Measurements from ENCODE around the gene PEX16. TPM values are rescaled to one million over a fixed set of nuclear protein-coding genes. Genes with fewer than 3 reads are reported as not detected.

The PEX16 gene
- polyA plus RNA-seq, 1 experiment = 16.0 TPM

DNA sequence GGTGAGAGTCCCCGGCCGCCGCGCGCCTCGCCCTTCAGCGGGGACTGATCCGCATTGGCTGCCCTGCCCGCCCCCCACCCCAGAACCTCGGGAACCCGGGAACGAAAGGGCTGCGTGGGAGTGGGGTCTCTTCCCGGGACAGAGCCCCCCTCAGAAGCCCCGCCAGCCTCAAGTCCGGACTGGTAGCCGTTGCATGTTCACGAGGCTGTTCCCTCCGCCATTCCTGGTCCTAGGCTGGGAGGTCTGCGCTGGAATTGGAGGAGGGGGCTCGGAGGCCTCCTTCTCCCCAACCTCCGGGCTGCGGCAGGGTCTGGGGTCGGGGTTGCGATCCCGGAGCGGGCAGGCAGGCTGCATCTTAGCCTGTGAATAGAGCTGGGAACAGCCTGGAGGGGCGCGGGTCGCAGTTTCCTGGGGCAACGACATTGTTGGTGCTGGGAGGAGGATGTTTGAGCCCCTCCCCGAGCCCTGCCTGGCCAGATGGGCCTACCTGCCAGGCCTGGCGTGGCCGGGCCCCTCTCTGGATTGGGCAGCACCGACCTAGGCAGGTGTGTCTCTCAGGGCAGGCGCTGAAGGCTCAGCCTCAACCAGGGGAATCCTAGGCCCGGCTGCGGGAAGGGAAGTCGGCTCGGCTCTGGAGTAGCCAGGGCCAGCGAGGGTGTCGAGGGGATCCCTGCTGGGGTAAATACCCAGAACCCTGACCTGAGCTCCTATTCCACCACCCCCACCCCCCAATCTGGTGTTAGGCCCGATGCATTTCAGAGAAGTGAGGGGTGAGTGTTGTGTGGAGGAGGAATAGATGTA, 31.6 kb downstream of the PEX16 start:
- POLR2A ChIA-PET = no interaction called here
- DNase-seq (ENCODE audit: low read depth, low spot score) = no peak
- CTCF ChIA-PET = no interaction called here

DNA sequence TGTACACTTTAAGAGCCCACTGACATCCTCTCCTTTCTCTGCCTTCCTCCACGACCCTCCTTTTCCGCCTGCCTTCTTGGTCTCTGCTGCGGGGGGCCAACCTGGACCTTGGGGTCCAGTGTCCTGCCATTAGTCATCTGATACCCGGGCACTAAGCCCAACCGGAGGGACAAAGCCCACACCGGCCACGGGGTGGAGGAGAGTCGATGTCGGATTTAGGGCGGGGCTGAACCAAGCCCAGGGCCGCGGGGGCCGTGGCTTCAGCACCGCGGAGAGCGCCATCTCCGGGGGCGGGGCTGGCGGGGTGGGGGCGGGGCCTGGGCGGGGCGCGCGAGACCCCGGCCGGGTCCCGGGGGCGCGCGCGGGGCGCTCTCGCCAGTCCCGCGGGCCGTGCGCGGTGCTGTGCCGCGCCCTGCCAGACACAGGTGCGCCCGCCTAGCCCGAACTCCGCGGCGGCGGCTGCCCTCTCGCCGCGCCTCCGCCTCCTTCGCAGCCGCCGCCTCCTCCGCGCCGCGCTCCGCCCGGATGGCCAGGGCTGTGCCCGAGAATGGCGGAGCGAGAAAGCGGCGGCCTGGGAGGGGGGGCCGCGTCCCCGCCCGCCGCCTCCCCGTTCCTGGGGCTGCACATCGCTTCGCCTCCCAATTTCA, 32.3 kb downstream of the PEX16 start, which contains the start of gene MAPK8IP1:
MAPK8IP1 (plus strand) TSS at position 378 of the 647 bp plus-strand sequence; CDS start at position 548, 170 bp downstream.
- ChIA-PET CTCF (interaction anchor here (3.2 kb wide), 1 partner anchor 13 kb away, joined by 11 read pairs; no protein-coding TSS in a partner anchor), POLR2A (no interaction called here)
- Histone ChIP-seq H3K9me3 (ENCODE audit: control insufficient read depth, insufficient read depth, low read length) (no peaks in the 10 kb centered on the region; the same call in 1 of the 2 replicates), H3K27me3 (ENCODE audit: control insufficient read depth, insufficient read depth, low read length) (peaks cover 17% of the 10 kb centered on the region), H3K27ac (ENCODE audit: low read depth, low read length) (no peak within 1 kb of the TSS), H3K4me3 (ENCODE audit: low read depth, low read length) (peak within 1 kb of the TSS; percentile 47)
- TF ChIP-seq, protein P1, sequence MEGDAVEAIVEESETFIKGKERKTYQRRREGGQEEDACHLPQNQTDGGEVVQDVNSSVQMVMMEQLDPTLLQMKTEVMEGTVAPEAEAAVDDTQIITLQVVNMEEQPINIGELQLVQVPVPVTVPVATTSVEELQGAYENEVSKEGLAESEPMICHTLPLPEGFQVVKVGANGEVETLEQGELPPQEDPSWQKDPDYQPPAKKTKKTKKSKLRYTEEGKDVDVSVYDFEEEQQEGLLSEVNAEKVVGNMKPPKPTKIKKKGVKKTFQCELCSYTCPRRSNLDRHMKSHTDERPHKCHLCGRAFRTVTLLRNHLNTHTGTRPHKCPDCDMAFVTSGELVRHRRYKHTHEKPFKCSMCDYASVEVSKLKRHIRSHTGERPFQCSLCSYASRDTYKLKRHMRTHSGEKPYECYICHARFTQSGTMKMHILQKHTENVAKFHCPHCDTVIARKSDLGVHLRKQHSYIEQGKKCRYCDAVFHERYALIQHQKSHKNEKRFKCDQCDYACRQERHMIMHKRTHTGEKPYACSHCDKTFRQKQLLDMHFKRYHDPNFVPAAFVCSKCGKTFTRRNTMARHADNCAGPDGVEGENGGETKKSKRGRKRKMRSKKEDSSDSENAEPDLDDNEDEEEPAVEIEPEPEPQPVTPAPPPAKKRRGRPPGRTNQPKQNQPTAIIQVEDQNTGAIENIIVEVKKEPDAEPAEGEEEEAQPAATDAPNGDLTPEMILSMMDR (IDR thresholded peaks at IDR 0.05; ENCODE audit: low read depth, low read length) = no peak
- no peak for DNase-seq (ENCODE audit: low read depth, low spot score)

More for the DNA sequence above, 31.6 kb downstream of the PEX16 start:
- no peaks in the 10 kb centered on the region; the same call in 1 of the 2 replicates for H3K9me3 ChIP-seq (ENCODE audit: control insufficient read depth, insufficient read depth, low read length)
- no peak overlapping the region for H3K27ac ChIP-seq (ENCODE audit: low read depth, low read length)
- TF ChIP-seq, protein P1 (IDR thresholded peaks at IDR 0.05; ENCODE audit: low read depth, low read length) = no peak
- peak overlapping the region; percentile 47 for H3K4me3 ChIP-seq (ENCODE audit: low read depth, low read length)
- H3K27me3 ChIP-seq (ENCODE audit: control insufficient read depth, insufficient read depth, low read length) = peaks cover 24% of the 10 kb centered on the region

DNA sequence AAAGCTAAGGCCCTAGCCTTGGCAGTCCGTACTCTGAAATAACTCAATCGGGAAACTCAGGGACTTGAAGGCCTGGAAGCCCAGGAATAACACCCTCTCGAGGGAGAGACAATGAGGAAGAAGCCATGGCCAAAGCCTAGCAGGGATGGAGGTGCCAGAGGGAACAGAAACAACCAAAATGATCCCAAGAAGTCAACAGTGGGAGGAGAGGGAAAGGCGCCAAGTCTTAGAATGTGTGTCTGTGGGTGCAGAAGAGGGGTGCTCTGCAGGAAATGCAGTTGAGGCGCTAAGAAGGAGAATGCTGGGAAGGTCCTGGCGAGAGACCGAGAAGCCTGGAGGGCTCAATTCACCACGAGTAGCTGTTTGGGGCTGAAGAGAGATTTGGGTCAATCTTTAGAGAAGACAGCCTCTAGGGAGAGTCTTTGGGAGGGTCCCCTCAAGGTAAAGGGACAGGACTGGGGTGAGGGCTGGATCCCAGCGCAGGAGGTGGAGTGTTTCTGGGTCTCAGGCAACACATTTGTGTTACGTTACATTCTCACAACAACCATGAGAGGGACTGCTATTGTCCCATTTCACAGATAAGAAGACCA, 33.0 kb downstream of the PEX16 start:
- ChIA-PET POLR2A (no interaction called here), CTCF (interaction anchor here (3.2 kb wide), 1 partner anchor 12 kb away, joined by 11 read pairs; no protein-coding TSS in a partner anchor)
- no peaks in the 10 kb centered on the region; the same call in 1 of the 2 replicates for H3K9me3 ChIP-seq (ENCODE audit: control insufficient read depth, insufficient read depth, low read length)

DNA sequence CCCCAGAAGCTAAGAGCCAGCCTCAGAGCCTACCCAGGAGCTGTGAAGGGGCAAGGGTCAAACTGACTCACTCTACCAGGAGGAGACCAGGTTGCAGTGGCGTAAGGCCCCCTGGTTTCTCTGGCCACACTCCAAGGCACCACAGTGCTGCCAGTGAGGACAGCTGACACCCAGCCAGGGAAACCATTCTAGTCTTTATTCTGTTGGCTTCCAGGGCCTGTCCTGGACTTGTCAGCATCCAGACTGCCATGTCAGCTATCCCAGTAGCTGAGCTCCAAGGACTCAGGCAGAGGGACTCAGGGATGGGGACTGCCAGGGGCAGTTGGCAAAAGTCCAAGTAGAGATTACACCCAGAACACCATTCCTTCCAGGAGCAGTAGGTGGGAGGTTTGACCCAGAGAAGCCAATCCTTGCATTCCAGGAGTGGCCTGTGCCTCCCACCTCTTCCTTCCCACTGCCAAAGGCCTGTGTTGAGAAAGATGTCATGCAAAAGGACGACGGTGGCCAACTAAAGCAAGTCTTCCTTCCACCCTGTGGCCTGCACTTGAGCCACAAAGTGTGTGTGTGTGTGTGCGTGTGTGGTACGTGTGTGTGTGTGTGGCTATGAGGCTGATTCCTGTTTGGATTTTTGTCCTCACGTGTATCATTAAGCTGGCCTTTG, 35.8 kb downstream of the PEX16 start:
- CTCF ChIA-PET = interaction anchor here (3.2 kb wide), 1 partner anchor 9 kb away, joined by 11 read pairs; no protein-coding TSS in a partner anchor
- POLR2A ChIA-PET = interaction anchor here (0.6 kb wide), 1 partner anchor 8 kb away, joined by 3 read pairs; no protein-coding TSS in a partner anchor
- peaks cover 9% of the 10 kb centered on the region for H3K27me3 ChIP-seq (ENCODE audit: control insufficient read depth, insufficient read depth, low read length)
- H3K4me3 ChIP-seq (ENCODE audit: low read depth, low read length) = no peak overlapping the region
- TF ChIP-seq, protein P1 (IDR thresholded peaks at IDR 0.05; ENCODE audit: low read depth, low read length) = no peak
- DNase-seq (ENCODE audit: low read depth, low spot score) = no peak
- no peak overlapping the region for H3K27ac ChIP-seq (ENCODE audit: low read depth, low read length)
- H3K9me3 ChIP-seq (ENCODE audit: control insufficient read depth, insufficient read depth, low read length) = no peaks in the 10 kb centered on the region; the same call in 1 of the 2 replicates

More for the DNA sequence above, 33.0 kb downstream of the PEX16 start:
- no peak for DNase-seq (ENCODE audit: low read depth, low spot score)
- Histone ChIP-seq H3K4me3 (ENCODE audit: low read depth, low read length) (no peak overlapping the region), H3K27ac (ENCODE audit: low read depth, low read length) (no peak overlapping the region), H3K27me3 (ENCODE audit: control insufficient read depth, insufficient read depth, low read length) (peaks cover 16% of the 10 kb centered on the region)
- TF ChIP-seq, protein P1 (IDR thresholded peaks at IDR 0.05; ENCODE audit: low read depth, low read length) = no peak
